Cardiac fibroblast (primary cell): ENCODE data around the gene DIO2.

Experiments
- DNase-seq, 2 donors: peaks; one replicate each; pipeline versions ENCODE4 v3.0.0 to v3.0.0-alpha.2; 2010; ENCODE audit warnings: low read depth in 2 of 2
- H3K4me3 ChIP-seq, 2 donors: replicated peaks in 1 of 2; 1 replicate in 1 of 2; 2 replicates in 1 of 2; pipeline ENCODE4 v1.5.1; 2011; ENCODE audit warnings: low read depth in 2 of 2, low read length in 2 of 2, mild to moderate bottlenecking in 2 of 2, moderate library complexity in 1 of 2
- TF ChIP-seq, protein P1 (sequence below): IDR thresholded peaks from one replicate; pipeline ENCODE4 v1.5.1; 2011; ENCODE audit warnings: low read depth, mild to moderate bottlenecking, low read length, inconsistent platforms

Gene DIO2

DNA sequence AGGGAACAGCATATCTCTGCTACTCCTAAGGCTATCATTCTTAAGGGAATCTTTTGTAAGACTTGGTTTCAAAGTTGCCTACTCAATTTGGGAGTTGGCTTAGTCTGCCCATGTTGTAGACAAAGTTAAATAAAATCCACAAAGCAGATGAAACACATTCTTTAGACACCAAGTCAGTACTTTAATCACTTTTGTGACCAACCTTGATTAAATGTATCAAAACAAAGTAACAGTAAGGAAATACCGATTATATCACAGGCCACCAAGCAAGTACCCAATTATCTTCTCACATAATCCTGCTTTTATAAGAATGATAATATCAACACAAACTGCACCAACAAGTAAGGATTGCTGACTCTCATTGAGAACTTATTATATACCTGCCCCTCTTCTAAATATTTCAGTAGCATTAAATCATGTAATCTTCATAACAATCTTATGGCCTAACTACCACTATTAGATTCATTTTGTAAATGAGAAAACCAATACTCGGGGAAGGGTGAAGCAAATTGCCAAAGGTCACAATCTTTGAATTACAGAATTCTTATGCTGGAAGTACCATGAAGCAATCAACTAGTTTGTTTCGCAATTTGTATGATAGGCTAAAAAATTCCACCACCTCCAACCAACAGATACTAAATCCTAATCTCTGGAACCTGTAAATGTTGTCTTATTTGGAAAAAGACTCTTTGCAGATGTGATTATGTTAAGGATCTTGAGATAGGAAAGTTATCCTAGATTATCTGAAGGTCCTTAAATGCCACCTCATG is 12.6 kb upstream of the DIO2 start:
- H3K4me3 ChIP-seq, result no peak overlapping the region
- TF ChIP-seq, protein P1, sequence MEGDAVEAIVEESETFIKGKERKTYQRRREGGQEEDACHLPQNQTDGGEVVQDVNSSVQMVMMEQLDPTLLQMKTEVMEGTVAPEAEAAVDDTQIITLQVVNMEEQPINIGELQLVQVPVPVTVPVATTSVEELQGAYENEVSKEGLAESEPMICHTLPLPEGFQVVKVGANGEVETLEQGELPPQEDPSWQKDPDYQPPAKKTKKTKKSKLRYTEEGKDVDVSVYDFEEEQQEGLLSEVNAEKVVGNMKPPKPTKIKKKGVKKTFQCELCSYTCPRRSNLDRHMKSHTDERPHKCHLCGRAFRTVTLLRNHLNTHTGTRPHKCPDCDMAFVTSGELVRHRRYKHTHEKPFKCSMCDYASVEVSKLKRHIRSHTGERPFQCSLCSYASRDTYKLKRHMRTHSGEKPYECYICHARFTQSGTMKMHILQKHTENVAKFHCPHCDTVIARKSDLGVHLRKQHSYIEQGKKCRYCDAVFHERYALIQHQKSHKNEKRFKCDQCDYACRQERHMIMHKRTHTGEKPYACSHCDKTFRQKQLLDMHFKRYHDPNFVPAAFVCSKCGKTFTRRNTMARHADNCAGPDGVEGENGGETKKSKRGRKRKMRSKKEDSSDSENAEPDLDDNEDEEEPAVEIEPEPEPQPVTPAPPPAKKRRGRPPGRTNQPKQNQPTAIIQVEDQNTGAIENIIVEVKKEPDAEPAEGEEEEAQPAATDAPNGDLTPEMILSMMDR, result no peak
- peak; percentile 2 to 8 for DNase-seq

DNA sequence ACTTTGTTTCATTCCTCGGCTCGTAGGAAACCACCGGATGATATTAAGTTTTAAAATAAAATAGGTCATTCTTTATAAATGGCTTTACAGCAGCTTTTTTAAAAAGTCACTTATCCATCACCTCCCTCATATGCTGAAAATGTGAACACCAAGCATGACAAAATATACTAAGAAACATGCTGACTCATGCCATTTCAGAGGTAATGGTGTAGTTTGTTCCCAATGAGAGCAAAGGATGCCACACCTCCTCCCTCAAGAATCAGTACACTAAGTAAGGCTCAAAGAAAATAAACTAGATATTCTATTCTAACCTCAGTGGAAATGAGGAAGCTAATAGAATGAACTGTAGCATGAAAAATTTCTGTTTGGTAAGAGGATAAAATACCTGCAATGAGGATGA is 5.5 kb upstream of the DIO2 start:
- TF ChIP-seq, protein P1, result no peak
- DNase-seq, result peak in 1 of 2 donors; percentile 45
- H3K4me3 ChIP-seq, result no peak overlapping the region

DNA sequence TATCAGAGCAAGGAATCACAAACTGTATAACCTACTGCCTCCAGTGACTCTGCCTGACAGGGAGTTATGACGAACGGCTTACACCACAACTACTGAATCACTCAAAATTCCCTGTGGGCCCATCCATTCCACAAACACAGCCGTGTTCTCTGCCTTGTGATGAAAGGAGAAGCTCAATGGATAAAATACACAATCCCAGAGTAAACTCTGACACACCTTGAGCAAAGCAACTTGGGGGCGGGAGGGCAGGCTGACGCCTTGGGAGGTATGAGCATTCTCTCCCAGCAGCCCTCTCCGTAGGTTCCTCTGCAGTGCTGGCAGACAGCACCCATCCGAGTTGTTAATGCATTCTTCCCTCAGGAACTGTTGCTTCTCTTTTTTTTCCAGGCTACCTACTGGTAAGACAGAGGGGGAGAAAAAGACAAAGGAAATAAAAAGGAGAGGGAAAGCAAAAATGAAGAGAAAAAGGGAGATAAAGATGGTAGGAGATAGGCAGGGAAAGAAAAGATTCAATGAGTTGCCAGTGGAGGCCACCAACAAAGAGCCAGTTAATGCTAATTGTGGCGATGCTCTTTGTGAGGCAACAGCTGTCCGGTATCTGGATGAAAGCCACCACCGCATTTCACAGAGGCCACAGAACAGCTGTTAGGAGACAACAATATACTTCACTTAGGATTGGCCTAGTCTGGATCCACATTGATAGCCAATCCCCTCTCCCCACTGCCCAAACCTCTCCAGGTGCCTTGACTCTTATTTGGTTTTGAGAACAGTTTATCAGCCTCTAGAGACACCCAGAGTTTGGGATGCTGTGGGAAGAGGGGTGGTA is 4.7 kb upstream of the DIO2 start:
- peak; percentile 43 to 91 for DNase-seq
- no peak overlapping the region for H3K4me3 ChIP-seq
- TF ChIP-seq, protein P1, result no peak

DNA sequence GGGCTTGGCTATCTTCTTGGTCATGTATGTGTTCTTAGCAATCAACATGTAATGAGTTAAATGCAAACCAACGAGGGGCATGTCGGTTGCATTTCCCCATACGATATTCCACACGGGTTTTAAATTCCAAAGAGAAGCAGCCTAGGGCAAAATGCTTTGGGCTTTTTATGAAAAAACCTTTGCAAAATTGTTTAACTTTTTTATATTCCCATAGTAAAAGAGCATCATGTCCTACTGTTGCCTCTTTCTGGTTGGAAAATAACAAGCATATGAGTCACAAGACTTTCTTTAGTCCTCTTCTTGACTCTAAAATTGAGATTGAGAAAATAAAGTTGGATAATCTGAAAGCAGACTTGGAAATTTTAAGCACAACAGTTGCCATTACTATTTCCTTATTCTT is 3.8 kb upstream of the DIO2 start:
- DNase-seq, result peak in 1 of 2 donors; percentile 47
- TF ChIP-seq, protein P1, result no peak

DNA sequence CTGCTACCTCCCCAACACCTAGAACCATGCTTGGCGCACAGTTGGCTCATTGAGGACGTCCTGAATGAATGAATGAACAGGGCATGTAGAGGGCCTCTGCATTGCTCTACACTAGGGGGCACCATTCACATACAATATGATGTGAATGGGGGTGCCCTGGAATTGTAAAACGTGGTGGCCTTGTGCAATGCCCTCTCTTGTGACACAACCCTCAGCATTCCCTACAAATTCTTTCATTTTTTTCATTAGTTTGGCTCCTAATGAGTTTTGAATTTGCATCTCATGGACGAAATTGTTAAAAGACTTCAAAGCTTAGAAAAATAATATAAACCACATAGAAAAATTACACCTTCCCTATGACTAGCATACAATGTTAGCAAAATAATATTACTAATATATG is 2.3 kb upstream of the DIO2 start:
- DNase-seq, result peak; percentile 85 to 89
- TF ChIP-seq, protein P1, result peak; percentile 80
- H3K4me3 ChIP-seq, result no peak overlapping the region

More for the DNA sequence above, 3.8 kb upstream of the DIO2 start:
- H3K4me3 ChIP-seq, result no peak overlapping the region

DNA sequence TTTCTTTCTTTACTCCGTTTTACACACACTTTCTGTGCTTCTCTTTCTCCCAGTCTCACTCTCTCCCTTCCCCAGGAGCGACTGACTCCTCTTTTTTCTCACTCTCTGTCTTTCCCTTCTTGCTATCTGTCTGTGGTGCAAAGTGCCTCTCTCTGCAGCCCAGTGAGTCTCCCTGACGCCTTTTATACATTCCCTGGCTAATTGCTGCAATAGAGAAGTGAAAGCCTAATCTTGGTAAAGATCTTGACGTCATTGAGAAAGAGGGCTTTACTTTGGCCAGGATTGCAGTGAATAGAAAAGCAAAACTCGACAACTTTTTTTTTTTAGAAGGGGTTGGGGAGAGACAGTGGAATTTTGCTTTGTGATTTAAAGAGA is 706 bp upstream of the DIO2 start:
- TF ChIP-seq, protein P1, result no peak
- peak overlapping the region; percentile 22 to 44 for H3K4me3 ChIP-seq
- peak; percentile 49 to 57 for DNase-seq
